Thyroid gland (tissue), 4 donors: ENCODE results near the gene ST6GALNAC4.

Source experiments
- CTCF ChIP-seq, 6 experiments: fragments of 200-600 bp in 3 of 6; fragments of 450-650 bp in 3 of 6; sonication (generic) in 3 of 6; IDR thresholded peaks; one replicate each; pipeline ENCODE4 v1.5.1; 2016 to 2019; ENCODE audit warnings: antibody characterized with exemption in 6 of 6, mild to moderate bottlenecking in 2 of 6, inconsistent platforms in 1 of 6, moderate library complexity in 1 of 6
- POLR2A ChIP-seq, 2 donors: fragments of 450-650 bp; IDR thresholded peaks; one replicate each; pipeline ENCODE4 v1.6.1; 2017; ENCODE audit warnings: antibody characterized with exemption in 2 of 2, mild to moderate bottlenecking in 2 of 2, moderate library complexity in 1 of 2

- no peak for TF ChIP-seq CTCF (IDR thresholded peaks at IDR 0.05)
- TF ChIP-seq POLR2A (IDR thresholded peaks at IDR 0.05), result no peak
Measured at GRCh38 chr9:127923771-127924170, 6.9 kb upstream of the ST6GALNAC4 start.
